T-cell (primary cell): ENCODE results near the gene NLRP13. TPM values are rescaled to one million over a fixed set of nuclear protein-coding genes. Genes with fewer than 3 reads are reported as not detected.

Experiments used
- ATAC-seq, 4 experiments: fragments of 200-7000 bp in 3 of 4; fragments of 150-1000 bp in 1 of 4; cut with Tn5 transposase; replicated peaks in 1 of 4; 1 replicate in 3 of 4; 2 replicates in 1 of 4; pipeline ENCODE4 v1.10.0; 2021; ENCODE audit warnings: moderate library complexity in 3 of 4, mild to moderate bottlenecking in 2 of 4, moderate number of reproducible peaks in 1 of 4
- CTCF ChIA-PET, 2 donors: fragments of 300-600 bp; sonication (Branson Sonifier 250); formaldehyde crosslinking; loops; one replicate each; lab custom pipeline; 2022; ENCODE audit warnings: antibody characterized with exemption in 2 of 2; lab: Charles Lee
- POLR2A ChIA-PET, 2 donors: fragments of 300-600 bp; sonication (Branson Sonifier 250); formaldehyde crosslinking; loops; one replicate each; lab custom pipeline; 2022; ENCODE audit warnings: antibody characterized with exemption in 2 of 2; lab: Charles Lee
- DNase-seq, 35 experiments: peaks; one replicate each; pipeline versions ENCODE4 v3.0.0 to v3.0.0-alpha.2; 2013 to 2023
- H3K27ac ChIP-seq: one replicate; pipeline ENCODE4 v1.5.1; 2013; ENCODE audit warnings: low read length
- H3K27me3 ChIP-seq, 2 experiments: replicated peaks in 1 of 2; 1 replicate in 1 of 2; 2 replicates in 1 of 2; pipeline versions ENCODE4 v1.6.1 to v1.7.0; 2013; ENCODE audit warnings: low read length in 1 of 2, mixed read lengths in 1 of 2; ENCODE audit not compliant: control insufficient read depth in 2 of 2, insufficient read depth in 2 of 2; ENCODE audit errors: extremely low read depth in 1 of 2
- H3K36me3 ChIP-seq, 2 donors: 1 replicate in 1 of 2; 2 replicates in 1 of 2; pipeline versions ENCODE4 v1.6.1 to v1.7.0; 2013; ENCODE audit warnings: low read length in 1 of 2; ENCODE audit not compliant: control insufficient read depth in 2 of 2, insufficient read depth in 1 of 2; ENCODE audit errors: extremely low read depth in 1 of 2
- H3K4me1 ChIP-seq, 2 experiments: 1 replicate in 1 of 2; 2 replicates in 1 of 2; pipeline versions ENCODE4 v1.6.1 to v1.7.0; 2013; ENCODE audit warnings: low read length in 2 of 2, mixed read lengths in 1 of 2; ENCODE audit not compliant: insufficient read depth in 2 of 2, control insufficient read depth in 1 of 2; ENCODE audit errors: extremely low read depth in 1 of 2
- H3K4me3 ChIP-seq, 2 donors: 1 replicate in 1 of 2; 2 replicates in 1 of 2; pipeline versions ENCODE4 v1.5.1 to v1.7.0; 2013; ENCODE audit warnings: mild to moderate bottlenecking in 2 of 2, low read length in 1 of 2, moderate library complexity in 1 of 2; ENCODE audit not compliant: control insufficient read depth in 1 of 2; ENCODE audit errors: extremely low read depth in 1 of 2
- H3K9me3 ChIP-seq: 2 replicates; pipeline ENCODE4 v1.7.0; 2013
- H3K27ac Mint-ChIP-seq, 2 donors: one replicate each; pipeline ENCODE4 v1.8.0; 2020 to 2021; ENCODE audit warnings: mild to moderate bottlenecking in 2 of 2, mixed read lengths in 2 of 2
- H3K27me3 Mint-ChIP-seq, 2 donors: one replicate each; pipeline ENCODE4 v1.8.0; 2021 to 2022; ENCODE audit warnings: mixed read lengths in 2 of 2
- H3K36me3 Mint-ChIP-seq: one replicate; pipeline ENCODE4 v1.8.0; 2021; ENCODE audit warnings: mixed read lengths
- H3K4me1 Mint-ChIP-seq, 3 donors: one replicate each; pipeline ENCODE4 v1.8.0; 2020 to 2022; ENCODE audit warnings: mixed read lengths in 3 of 3, mild to moderate bottlenecking in 1 of 3
- H3K4me3 Mint-ChIP-seq, 3 donors: one replicate each; pipeline ENCODE4 v1.8.0; 2020 to 2022; ENCODE audit warnings: mild to moderate bottlenecking in 3 of 3, mixed read lengths in 3 of 3, moderate library complexity in 3 of 3
- H3K9me3 Mint-ChIP-seq, 3 donors: one replicate each; pipeline ENCODE4 v1.8.0; 2020 to 2022; ENCODE audit warnings: mixed read lengths in 3 of 3
- whole genome bisulfite sequencing: methylation state at CpG from one replicate; pipeline ENCODE4 v1.1.5; 2013; ENCODE audit warnings: missing lambda C conversion rate; ENCODE audit not compliant: insufficient coverage; 5-methylcytosine and 5-hydroxymethylcytosine counted together
- total RNA-seq, 35 experiments: library from RNA in 6 of 35; stranded (reverse) in 6 of 35; fragments of 120-200 nt in 1 of 35; gene quantifications; one replicate each; pipeline versions ENCODE4 v1.2.1 to v1.2.4 and lab custom pipeline; 2013 to 2026

Gene NLRP13, protein sequence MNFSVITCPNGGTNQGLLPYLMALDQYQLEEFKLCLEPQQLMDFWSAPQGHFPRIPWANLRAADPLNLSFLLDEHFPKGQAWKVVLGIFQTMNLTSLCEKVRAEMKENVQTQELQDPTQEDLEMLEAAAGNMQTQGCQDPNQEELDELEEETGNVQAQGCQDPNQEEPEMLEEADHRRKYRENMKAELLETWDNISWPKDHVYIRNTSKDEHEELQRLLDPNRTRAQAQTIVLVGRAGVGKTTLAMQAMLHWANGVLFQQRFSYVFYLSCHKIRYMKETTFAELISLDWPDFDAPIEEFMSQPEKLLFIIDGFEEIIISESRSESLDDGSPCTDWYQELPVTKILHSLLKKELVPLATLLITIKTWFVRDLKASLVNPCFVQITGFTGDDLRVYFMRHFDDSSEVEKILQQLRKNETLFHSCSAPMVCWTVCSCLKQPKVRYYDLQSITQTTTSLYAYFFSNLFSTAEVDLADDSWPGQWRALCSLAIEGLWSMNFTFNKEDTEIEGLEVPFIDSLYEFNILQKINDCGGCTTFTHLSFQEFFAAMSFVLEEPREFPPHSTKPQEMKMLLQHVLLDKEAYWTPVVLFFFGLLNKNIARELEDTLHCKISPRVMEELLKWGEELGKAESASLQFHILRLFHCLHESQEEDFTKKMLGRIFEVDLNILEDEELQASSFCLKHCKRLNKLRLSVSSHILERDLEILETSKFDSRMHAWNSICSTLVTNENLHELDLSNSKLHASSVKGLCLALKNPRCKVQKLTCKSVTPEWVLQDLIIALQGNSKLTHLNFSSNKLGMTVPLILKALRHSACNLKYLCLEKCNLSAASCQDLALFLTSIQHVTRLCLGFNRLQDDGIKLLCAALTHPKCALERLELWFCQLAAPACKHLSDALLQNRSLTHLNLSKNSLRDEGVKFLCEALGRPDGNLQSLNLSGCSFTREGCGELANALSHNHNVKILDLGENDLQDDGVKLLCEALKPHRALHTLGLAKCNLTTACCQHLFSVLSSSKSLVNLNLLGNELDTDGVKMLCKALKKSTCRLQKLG
- total RNA-seq, result not detected
- not detected for total RNA-seq (2013)
- total RNA-seq (lab: John Stamatoyannopoulos, UW), result 0 to 0.06 (median 0) reads per million in 29 experiments

DNA sequence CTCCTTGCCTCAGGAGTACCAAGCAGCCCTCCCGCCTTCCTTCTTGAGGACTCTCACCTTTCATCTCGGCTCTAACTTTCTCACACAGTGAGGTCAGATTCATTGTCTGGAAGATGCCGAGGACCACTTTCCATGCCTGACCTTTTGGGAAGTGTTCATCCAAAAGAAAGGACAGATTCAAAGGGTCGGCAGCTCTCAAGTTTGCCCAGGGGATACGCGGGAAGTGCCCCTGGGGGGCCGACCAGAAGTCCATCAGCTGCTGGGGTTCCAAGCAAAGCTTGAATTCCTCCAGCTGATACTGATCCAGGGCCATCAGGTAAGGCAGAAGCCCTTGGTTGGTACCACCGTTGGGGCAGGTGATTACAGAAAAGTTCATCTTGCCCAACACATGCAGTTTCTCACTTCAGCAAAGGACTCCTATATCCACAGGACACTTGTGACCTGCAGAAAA, at the start of gene NLRP13:
TSS of gene NLRP13 (minus strand) at position 401 of the 451 bp plus-strand sequence. CDS start at position 376, 25 bp downstream.
- ChIA-PET POLR2A (no interaction called here), CTCF (no interaction called here)
- ATAC-seq, result no peak
- Histone ChIP-seq H3K9me3 (no peaks in the 10 kb centered on the region), H3K27me3 (peaks cover 0 to 3% of the 10 kb centered on the region in 2 experiments), H3K4me3 (no peak within 1 kb of the TSS), H3K27ac (no peak within 1 kb of the TSS), H3K4me1 (no peaks in the 10 kb centered on the region), H3K36me3 (no peaks in the 10 kb centered on the region)
- H3K27me3 Mint-ChIP-seq, result peaks cover 0 to 3% of the 10 kb centered on the region in 2 donors
- no peak within 1 kb of the TSS for H3K27ac Mint-ChIP-seq
- DNase-seq, result no peak
- 90% methylated on average over 7 of the region's 8 CpGs for WGBS
- H3K4me1 Mint-ChIP-seq, result no peaks in the 10 kb centered on the region
- peaks cover 14 to 35% (median 22%) of the 10 kb centered on the region in 3 donors for H3K9me3 Mint-ChIP-seq
- H3K4me3 Mint-ChIP-seq, result no peak within 1 kb of the TSS
- H3K36me3 Mint-ChIP-seq, result no peaks in the 10 kb centered on the region

GRCh38 chr19:55980415-55980814, 48.3 kb upstream of the NLRP13 start:
- no peak overlapping the region for H3K27ac Mint-ChIP-seq
- H3K9me3 Mint-ChIP-seq, result peaks cover 13 to 22% (median 16%) of the 10 kb centered on the region in 3 donors
- peaks cover 5 to 10% of the 10 kb centered on the region in 2 donors for H3K27me3 Mint-ChIP-seq
- H3K4me3 Mint-ChIP-seq, result no peak overlapping the region
- H3K4me1 ChIP-seq, result no peaks in the 10 kb centered on the region
- H3K36me3 Mint-ChIP-seq, result no peaks in the 10 kb centered on the region
- 74% methylated on average over 6 of the region's 9 CpGs for WGBS
- no peaks in the 10 kb centered on the region for H3K9me3 ChIP-seq
- H3K4me3 ChIP-seq, result no peak overlapping the region
- no peaks in the 10 kb centered on the region for H3K4me1 Mint-ChIP-seq
- H3K27ac ChIP-seq, result no peak overlapping the region
- peaks cover 0 to 8% of the 10 kb centered on the region in 2 experiments for H3K27me3 ChIP-seq
- DNase-seq (no peak), ATAC-seq (no peak)
- no peaks in the 10 kb centered on the region for H3K36me3 ChIP-seq
- CTCF ChIA-PET, result no interaction called here
- POLR2A ChIA-PET, result no interaction called here

DNA sequence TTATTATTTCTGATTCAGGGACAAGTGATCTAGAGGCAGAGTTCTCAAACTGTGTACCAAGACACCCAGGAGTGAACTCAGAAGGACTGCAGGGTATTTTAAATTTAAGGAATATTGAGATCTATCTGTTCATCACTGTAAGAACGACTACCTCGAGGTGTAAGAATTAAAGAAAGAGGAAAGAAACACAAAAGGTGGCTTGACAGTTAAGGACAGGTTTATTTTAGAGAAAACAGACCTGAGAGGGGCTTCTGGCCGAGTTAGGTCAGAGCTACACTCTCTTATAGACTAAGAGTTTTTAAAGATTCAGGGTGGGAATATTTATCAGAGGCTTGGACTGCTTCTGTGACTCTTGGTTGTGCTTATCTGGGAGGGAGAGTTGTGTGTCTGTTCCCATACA, 41.8 kb upstream of the NLRP13 start:
- CTCF ChIA-PET, result no interaction called here

GRCh38 chr19:55962186-55962585, 30.1 kb upstream of the NLRP13 start:
- Histone ChIP-seq H3K27me3 (no peaks in the 10 kb centered on the region), H3K4me3 (no peak overlapping the region), H3K4me1 (no peaks in the 10 kb centered on the region), H3K36me3 (no peaks in the 10 kb centered on the region), H3K27ac (no peak overlapping the region), H3K9me3 (no peaks in the 10 kb centered on the region)
- Mint-ChIP-seq H3K27ac (no peak overlapping the region), H3K27me3 (no peaks in the 10 kb centered on the region), H3K9me3 (peaks cover 5 to 6% (median 5%) of the 10 kb centered on the region in 3 donors), H3K36me3 (no peaks in the 10 kb centered on the region), H3K4me1 (no peaks in the 10 kb centered on the region), H3K4me3 (no peak overlapping the region)
- ATAC-seq, result no peak
- CTCF ChIA-PET, result no interaction called here
- DNase-seq, result no peak
- POLR2A ChIA-PET, result no interaction called here
- 86% methylated on average over 6 of the region's 10 CpGs for WGBS

More for the DNA sequence above, 41.8 kb upstream of the NLRP13 start:
- Histone ChIP-seq H3K27me3 (no peaks in the 10 kb centered on the region), H3K27ac (no peak overlapping the region), H3K4me1 (no peaks in the 10 kb centered on the region), H3K4me3 (no peak overlapping the region), H3K9me3 (no peaks in the 10 kb centered on the region), H3K36me3 (no peaks in the 10 kb centered on the region)
- ATAC-seq (no peak), DNase-seq (no peak)
- no peaks in the 10 kb centered on the region for H3K36me3 Mint-ChIP-seq
- H3K27me3 Mint-ChIP-seq, result peaks cover 0 to 7% of the 10 kb centered on the region in 2 donors
- no peak overlapping the region for H3K27ac Mint-ChIP-seq
- POLR2A ChIA-PET, result no interaction called here
- no peaks in the 10 kb centered on the region for H3K4me1 Mint-ChIP-seq
- no peak overlapping the region for H3K4me3 Mint-ChIP-seq
- WGBS, result no CpG with 5 or more reads among the region's 3 CpGs
- H3K9me3 Mint-ChIP-seq, result peaks cover 14 to 25% (median 24%) of the 10 kb centered on the region in 3 donors

DNA sequence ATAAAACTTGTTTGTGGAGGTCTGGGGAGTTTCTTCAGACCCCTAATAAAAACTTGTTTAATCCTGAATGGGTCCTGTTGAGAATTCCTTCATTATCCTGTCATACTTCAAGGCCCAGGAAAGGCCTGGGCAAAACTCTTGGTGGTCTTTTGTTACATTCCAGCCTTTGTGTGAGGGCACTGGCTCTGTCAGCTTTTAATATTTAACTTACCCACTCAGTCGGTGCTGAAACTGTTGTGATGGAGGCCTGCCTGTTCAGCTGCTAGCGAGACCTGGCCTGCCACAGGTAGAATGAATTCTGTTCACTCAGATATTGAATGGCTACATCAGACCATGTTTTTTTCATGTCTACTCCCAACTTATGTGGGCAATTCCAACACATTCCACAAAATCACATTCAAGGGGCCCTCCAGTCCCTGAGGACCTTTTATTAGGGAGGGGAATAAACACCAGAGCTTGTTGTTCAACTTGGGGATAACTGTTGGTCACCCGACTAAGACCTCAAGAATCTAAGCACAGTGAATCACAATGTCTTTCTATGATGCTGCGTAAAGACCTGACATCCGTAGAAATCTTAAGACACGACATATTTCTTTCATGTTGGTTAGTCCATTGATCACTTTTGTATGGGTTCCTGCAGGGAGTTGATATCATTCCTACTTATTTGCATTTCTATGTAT, 28.0 kb upstream of the NLRP13 start:
- 100% methylated on average over 4 of the region's 6 CpGs for WGBS

GRCh38 chr19:55958356-55958755, 26.2 kb upstream of the NLRP13 start:
- no peaks in the 10 kb centered on the region for H3K27me3 ChIP-seq
- H3K27ac Mint-ChIP-seq, result no peak overlapping the region
- DNase-seq, result no peak
- peaks cover 0 to 5% (median 0%) of the 10 kb centered on the region in 3 donors for H3K9me3 Mint-ChIP-seq
- no peaks in the 10 kb centered on the region for H3K4me1 Mint-ChIP-seq
- ChIA-PET POLR2A (no interaction called here), CTCF (no interaction called here)
- H3K9me3 ChIP-seq, result no peaks in the 10 kb centered on the region
- H3K36me3 ChIP-seq, result no peaks in the 10 kb centered on the region
- WGBS, result 75% methylated on average over 3 of the region's 4 CpGs
- H3K4me3 Mint-ChIP-seq, result no peak overlapping the region
- no peak overlapping the region for H3K4me3 ChIP-seq
- H3K36me3 Mint-ChIP-seq, result no peaks in the 10 kb centered on the region
- no peaks in the 10 kb centered on the region for H3K4me1 ChIP-seq
- no peak for ATAC-seq
- no peaks in the 10 kb centered on the region for H3K27me3 Mint-ChIP-seq
- no peak overlapping the region for H3K27ac ChIP-seq

More for the DNA sequence above, 28.0 kb upstream of the NLRP13 start:
- CTCF ChIA-PET, result no interaction called here
- Histone ChIP-seq H3K4me3 (no peak overlapping the region), H3K9me3 (no peaks in the 10 kb centered on the region), H3K36me3 (no peaks in the 10 kb centered on the region), H3K27me3 (no peaks in the 10 kb centered on the region), H3K27ac (no peak overlapping the region), H3K4me1 (no peaks in the 10 kb centered on the region)
- no peak overlapping the region for H3K4me3 Mint-ChIP-seq
- H3K36me3 Mint-ChIP-seq, result no peaks in the 10 kb centered on the region
- POLR2A ChIA-PET, result no interaction called here
- peaks cover 0 to 5% (median 0%) of the 10 kb centered on the region in 3 donors for H3K9me3 Mint-ChIP-seq
- H3K4me1 Mint-ChIP-seq, result no peaks in the 10 kb centered on the region
- no peak overlapping the region for H3K27ac Mint-ChIP-seq
- H3K27me3 Mint-ChIP-seq, result no peaks in the 10 kb centered on the region
- ATAC-seq (no peak), DNase-seq (no peak)
